NCI-H526 treated with DMSO at 0.1 percent for 48 hours (cell line): ENCODE measurements around the gene HOXB3.

Source experiments
- DNase-seq: peaks from one replicate; lab custom pipeline; 2025; lab: John Stamatoyannopoulos, UW

The HOXB3 gene

GRCh38 chr17:48625495-48626244 lies 35.6 kb upstream of the HOXB3 start:
- DNase-seq: peak; percentile 47

GRCh38 chr17:48624544-48625494 lies 34.8 kb upstream of the HOXB3 start:
- no peak for DNase-seq

- DNase-seq: no peak
Measured at GRCh38 chr17:48624118-48624517, 34.1 kb upstream of the HOXB3 start.

GRCh38 chr17:48623583-48623982 lies 33.5 kb upstream of the HOXB3 start:
- DNase-seq: no peak

DNA sequence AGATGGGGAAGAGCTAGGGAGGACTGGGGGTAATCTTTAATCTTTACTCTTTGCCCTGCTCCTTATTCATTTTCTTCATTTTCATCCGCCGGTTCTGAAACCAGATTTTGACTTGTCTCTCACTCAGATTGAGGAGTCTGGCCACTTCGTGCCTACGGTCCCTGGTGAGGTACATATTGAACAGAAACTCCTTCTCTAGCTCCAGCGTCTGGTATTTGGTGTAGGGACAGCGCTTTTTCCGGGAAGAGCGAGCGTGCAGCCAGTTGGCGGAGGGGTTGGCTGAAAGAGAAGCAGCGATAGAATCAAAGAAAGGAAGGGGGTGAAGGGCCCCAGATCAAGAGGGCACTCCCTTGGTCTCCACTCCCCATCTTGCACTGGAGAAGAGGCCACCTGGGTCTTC lies 32.8 kb upstream of the HOXB3 start:
- no peak for DNase-seq

GRCh38 chr17:48621410-48622392 lies 31.7 kb upstream of the HOXB3 start:
- no peak for DNase-seq

DNA sequence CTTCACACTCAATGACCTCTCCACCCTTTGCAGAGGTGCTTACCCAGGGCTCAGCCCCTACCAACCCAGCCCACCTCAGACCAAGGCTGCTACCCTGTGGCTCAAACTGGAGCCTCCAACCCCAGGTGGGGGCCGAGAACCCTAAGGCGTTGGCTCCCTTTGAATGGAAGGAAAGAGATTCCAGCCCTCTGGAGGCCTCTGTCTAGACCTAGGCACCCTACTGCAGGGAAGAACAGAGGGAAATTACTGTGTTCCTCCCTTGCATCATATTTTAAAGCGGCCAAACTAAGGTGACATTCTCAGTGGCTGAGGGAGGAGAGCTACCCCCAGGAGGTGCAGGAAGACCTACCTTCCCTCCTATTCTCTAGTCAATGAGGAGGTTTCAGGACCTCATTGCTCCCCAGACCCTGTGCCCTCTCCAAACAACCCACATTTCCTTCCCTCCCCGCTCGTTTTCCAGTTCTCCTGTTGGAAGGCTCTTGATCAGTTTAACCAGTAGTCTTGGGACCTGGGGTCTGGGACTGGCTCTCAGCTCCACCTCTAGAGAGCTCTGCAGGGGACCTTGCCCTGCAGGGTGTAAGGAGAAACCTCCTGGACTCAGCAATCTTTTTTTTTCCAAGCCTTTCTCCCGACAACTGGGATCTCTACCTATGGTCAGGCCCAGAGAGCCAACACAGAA lies 30.6 kb upstream of the HOXB3 start:
- DNase-seq: no peak

DNA sequence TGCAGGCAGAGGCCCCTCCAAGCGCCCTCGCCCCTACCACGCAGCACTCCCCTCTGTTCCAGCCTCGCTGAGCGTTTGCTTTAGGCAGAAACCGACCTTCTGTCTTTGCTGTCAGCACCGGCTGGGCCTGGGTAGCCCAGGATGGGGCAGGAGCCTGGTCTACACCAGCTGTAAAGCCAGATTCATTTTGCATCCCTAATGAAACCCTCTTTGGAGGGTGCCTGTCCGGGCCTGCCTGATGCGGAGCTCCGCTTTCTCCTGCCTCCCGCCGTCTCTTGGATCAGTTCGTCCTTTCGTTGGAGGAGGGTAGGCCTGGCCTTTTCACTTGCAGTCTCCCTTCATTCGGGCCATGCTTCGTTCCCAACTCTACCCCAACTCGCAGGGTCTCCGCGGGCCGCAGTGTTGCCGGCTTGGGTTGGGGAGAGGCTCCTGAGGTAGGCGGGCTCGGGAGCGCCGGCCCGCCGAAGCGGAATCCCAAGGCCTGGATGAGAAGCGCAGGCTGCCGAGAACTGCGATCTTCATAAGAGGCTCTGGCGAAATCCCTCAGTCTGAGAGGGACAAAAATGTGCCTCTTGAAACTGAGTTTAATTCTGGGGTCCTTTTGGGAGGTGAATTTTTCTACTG lies 29.9 kb upstream of the HOXB3 start:
- no peak for DNase-seq

- DNase-seq: peak; percentile 77
Measured at GRCh38 chr17:48618256-48618896, 28.3 kb upstream of the HOXB3 start.

DNA sequence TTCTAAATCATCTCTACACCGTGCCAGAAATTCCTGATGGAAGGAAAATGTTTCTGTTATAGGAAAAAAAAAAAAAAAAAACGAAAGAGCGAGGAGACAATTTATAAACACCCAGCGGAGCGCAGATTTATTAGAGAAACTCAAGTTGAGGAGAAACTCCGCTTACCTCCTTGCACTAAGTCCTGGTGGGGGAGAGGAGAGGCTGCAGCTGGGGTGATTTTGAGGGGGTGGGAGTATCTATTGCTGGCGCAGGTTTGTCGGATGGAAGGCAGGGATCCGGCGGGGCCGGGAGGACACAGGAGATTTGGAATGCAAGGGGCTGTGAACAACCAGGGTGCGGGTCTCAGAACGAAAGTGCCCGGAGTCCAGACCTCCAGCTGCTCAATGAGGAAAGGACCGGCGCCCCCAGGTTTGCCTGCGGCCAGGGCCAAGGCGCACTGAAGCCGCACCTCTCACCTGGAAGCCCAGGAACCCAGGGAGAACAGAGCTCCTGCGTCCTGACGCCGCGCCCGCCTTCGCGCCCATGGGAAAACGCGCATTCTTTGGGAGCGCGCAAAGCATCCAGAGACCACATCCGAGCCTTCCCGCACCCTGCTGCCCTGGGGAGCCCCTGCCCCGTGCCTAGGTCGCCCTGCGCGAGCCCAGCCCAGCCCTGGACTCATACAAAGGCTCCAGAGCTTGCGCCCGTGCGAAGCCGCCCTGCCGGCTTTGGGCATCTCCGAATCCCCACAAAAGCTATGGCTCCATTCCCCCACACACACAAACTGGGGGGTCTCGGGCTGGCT lies 27.6 kb upstream of the HOXB3 start:
- DNase-seq: no peak

DNA sequence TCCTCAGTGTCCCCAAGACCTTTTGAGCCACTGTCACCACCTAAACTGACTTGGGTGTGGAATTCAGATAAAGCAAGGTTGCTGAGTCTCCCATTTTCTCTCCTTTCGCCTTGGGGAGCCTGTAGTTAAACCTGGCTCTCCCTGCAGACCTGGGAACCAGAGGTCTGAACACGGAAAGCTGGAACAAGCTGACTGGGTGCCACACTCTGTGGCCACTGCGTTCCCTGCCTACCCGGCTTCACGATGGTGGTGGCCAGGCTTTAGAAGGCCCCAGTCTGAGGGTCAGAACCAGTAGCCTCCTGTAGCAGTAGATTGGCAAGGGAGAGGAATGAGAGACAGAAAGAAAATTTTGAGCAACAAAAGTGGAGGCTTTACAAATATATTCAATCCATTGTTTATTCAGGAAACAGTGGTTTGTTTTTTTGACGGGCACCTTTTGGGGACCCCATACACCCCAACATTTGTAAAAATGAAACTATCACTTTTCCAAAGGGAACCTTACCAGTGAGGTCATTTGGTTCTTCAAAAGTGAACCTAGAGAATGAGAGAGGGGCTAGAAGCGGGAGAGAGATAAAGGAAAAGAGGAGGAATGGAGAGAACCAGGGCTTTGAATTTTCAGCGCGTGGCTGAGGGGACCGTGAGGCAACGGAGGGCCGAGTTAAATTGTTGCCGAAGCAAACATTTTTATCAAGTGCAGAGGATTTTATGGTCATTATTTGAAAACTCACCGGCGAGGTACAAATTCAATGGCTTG lies 26.9 kb upstream of the HOXB3 start:
- no peak for DNase-seq

DNA sequence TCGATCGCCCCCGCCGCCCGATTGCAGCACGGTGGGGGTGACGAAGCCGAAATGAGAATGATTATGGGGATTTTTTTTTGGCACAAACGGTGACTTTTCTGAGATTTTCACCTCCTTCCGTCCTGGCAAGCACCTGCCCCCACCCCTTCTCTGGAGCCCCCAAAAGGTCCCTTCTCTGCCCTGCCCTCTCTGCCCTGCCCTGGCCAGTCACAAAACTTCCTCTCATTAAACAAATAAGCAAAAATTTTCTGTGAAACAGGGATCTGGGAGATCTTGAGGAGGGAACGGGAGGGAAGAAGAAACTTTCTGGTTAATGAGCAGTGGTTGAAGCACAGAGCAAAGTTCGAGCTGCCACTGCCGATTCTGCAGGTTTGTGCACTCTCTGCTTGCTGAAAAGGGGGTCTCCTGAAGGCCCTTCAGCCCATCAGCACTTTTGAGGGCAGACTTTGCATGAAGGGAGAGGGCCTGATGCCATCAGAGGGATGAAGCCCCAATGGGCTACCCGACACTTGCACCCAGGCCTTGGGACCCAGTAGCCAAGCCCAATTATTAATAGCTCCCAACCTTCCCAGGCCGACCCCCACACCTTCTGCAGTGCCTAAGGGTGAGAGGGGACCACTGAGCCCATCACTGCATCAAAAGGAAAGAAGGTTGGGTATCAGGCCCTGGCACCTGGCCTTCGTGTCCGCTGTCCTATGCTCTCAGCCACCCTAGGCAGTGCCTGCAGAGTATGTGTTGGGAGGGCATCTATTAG lies 26.1 kb upstream of the HOXB3 start:
- DNase-seq: no peak

- no peak for DNase-seq
Measured at GRCh38 chr17:48615047-48615962, 25.3 kb upstream of the HOXB3 start, which contains the start of gene HOXB8. TSS of gene HOXB8 (minus strand) at chr17:48615292. CDS start at chr17:48614704, 588 bp downstream.

- DNase-seq: no peak
Measured at GRCh38 chr17:48613862-48614694, 24.0 kb upstream of the HOXB3 start.

GRCh38 chr17:48612854-48613691 lies 23.0 kb upstream of the HOXB3 start:
- DNase-seq: peak; percentile 49
